ENCODE measurements around the gene UBE2G1. TPM values are rescaled to one million over a fixed set of nuclear protein-coding genes. Genes with fewer than 3 reads are reported as not detected.

The UBE2G1 gene
- total and polyA plus RNA-seq, 2 of the 13 experiments (the other 11 are each of a cell fraction or from before 2014, with no cell fraction given), result 27.9 to 42.6 TPM

DNA sequence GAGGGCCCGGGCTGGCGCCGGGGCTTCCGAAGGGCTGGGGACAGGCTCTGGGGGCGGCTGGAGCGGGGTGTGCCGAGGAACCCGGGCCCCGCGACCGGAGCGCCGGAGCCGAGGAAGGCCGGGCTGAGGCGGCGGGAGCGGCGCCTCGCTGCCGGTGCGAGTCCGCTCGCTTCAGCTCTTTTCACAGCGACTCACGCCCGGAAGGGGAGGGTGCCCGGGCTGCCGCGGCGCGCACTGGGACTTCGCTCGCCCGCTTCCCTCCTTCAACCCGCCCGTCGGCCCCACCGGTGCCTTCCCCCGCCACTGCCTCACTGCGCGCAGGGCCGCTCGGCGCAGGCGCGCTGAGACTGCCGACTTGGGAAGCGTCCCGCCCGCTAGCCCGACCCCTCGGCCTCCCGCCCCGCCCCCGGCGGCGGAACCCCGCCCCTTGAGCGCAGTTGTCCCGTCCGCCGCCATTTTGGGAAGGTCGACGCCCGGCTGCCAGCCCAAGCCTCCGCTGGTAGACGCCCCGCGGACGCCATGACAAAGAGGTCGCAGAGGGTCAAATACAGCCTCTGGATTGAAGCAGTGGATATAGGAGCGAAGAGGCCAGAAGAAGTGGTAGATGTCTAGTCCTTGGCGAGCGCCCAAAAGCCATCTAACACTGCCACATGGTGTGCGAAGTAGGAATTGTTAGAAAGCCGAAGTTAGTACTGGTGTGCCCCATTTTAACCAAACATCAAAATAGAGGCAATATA is at the start of gene UBE2G1 (continued):
- TF ChIP-seq ZMAT3 (CRISPR knock-in tag; conservative IDR thresholded peaks at IDR 0.05), result 0 out of 2 replicates have a peak, but pooled peaks have one; percentile 41
- TF ChIP-seq ZNF790 (CRISPR knock-in tag; IDR thresholded peaks at IDR 0.05; ENCODE audit: borderline replicate concordance), result no peak
- no peak for TF ChIP-seq ZNF562 (CRISPR knock-in tag; IDR thresholded peaks at IDR 0.05; ENCODE audit: borderline replicate concordance)
- TF ChIP-seq, protein P1, sequence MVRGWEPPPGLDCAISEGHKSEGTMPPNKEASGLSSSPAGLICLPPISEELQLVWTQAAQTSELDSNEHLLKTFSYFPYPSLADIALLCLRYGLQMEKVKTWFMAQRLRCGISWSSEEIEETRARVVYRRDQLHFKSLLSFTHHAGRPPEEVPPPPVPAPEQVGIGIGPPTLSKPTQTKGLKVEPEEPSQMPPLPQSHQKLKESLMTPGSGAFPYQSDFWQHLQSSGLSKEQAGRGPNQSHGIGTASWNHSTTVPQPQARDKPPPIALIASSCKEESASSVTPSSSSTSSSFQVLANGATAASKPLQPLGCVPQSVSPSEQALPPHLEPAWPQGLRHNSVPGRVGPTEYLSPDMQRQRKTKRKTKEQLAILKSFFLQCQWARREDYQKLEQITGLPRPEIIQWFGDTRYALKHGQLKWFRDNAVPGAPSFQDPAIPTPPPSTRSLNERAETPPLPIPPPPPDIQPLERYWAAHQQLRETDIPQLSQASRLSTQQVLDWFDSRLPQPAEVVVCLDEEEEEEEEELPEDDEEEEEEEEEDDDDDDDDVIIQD (CRISPR knock-in tag; IDR thresholded peaks at IDR 0.05; ENCODE audit: low read depth), result peak; percentile 40; the same call in 1 of the 2 replicates
- TF ChIP-seq SOX5 (CRISPR knock-in tag; IDR thresholded peaks at IDR 0.05; ENCODE audit: borderline replicate concordance), result peak; percentile 41; the same call in 1 of the 2 replicates
- TF ChIP-seq ZNF441 (CRISPR knock-in tag; IDR thresholded peaks at IDR 0.05; ENCODE audit: borderline replicate concordance), result 0 out of 2 replicates have a peak, but pooled peaks have one; percentile 15
- TF ChIP-seq, protein P2, sequence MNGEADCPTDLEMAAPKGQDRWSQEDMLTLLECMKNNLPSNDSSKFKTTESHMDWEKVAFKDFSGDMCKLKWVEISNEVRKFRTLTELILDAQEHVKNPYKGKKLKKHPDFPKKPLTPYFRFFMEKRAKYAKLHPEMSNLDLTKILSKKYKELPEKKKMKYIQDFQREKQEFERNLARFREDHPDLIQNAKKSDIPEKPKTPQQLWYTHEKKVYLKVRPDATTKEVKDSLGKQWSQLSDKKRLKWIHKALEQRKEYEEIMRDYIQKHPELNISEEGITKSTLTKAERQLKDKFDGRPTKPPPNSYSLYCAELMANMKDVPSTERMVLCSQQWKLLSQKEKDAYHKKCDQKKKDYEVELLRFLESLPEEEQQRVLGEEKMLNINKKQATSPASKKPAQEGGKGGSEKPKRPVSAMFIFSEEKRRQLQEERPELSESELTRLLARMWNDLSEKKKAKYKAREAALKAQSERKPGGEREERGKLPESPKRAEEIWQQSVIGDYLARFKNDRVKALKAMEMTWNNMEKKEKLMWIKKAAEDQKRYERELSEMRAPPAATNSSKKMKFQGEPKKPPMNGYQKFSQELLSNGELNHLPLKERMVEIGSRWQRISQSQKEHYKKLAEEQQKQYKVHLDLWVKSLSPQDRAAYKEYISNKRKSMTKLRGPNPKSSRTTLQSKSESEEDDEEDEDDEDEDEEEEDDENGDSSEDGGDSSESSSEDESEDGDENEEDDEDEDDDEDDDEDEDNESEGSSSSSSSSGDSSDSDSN (CRISPR knock-in tag; IDR thresholded peaks at IDR 0.05), result peak; percentile 96
- peak; percentile 45; the same call in 1 of the 2 replicates for TF ChIP-seq ZNF709 (CRISPR knock-in tag; IDR thresholded peaks at IDR 0.05)
- TF ChIP-seq NR2C2 (CRISPR knock-in tag; IDR thresholded peaks at IDR 0.05; ENCODE audit: borderline replicate concordance), result peak; percentile 80
- 0 out of 2 replicates have a peak, but pooled peaks have one; percentile 33 for TF ChIP-seq ZNF776 (CRISPR knock-in tag; IDR thresholded peaks at IDR 0.05)
- TF ChIP-seq, protein P3, sequence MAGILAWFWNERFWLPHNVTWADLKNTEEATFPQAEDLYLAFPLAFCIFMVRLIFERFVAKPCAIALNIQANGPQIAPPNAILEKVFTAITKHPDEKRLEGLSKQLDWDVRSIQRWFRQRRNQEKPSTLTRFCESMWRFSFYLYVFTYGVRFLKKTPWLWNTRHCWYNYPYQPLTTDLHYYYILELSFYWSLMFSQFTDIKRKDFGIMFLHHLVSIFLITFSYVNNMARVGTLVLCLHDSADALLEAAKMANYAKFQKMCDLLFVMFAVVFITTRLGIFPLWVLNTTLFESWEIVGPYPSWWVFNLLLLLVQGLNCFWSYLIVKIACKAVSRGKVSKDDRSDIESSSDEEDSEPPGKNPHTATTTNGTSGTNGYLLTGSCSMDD (CRISPR knock-in tag; IDR thresholded peaks at IDR 0.05), result no peak
- peak; percentile 48; the same call in 1 of the 2 replicates for TF ChIP-seq MED1 (CRISPR knock-in tag; IDR thresholded peaks at IDR 0.05)
- TF ChIP-seq MTF2 (CRISPR knock-in tag; IDR thresholded peaks at IDR 0.05; ENCODE audit: borderline replicate concordance), result peak; percentile 68; the same call in 1 of the 2 replicates
- peak; percentile 21; the same call in 1 of the 2 replicates for TF ChIP-seq ISL2 (CRISPR knock-in tag; IDR thresholded peaks at IDR 0.05)
- no peak for TF ChIP-seq TP53 (CRISPR knock-in tag; conservative IDR thresholded peaks at IDR 0.05)
- TF ChIP-seq ARNT2 (CRISPR knock-in tag; IDR thresholded peaks at IDR 0.05; ENCODE audit: low read depth), result peak; percentile 87
- TF ChIP-seq NRL (CRISPR knock-in tag; IDR thresholded peaks at IDR 0.05; ENCODE audit: borderline replicate concordance), result 0 out of 2 replicates have a peak, but pooled peaks have one; percentile 48
- 0 out of 2 replicates have a peak, but pooled peaks have one; percentile 4 for TF ChIP-seq NR1H2 (CRISPR knock-in tag; IDR thresholded peaks at IDR 0.05; ENCODE audit: borderline replicate concordance, low read depth)
- no peak for TF ChIP-seq ZNF333 (CRISPR knock-in tag; IDR thresholded peaks at IDR 0.05; ENCODE audit: borderline replicate concordance)
- no peak for TF ChIP-seq MLLT10 (CRISPR knock-in tag; IDR thresholded peaks at IDR 0.05)
- no peak for TF ChIP-seq SRF (IDR thresholded peaks at IDR 0.05; ENCODE audit: low read depth, low read length)
- TF ChIP-seq TBX3 (IDR thresholded peaks at IDR 0.05; ENCODE audit: borderline replicate concordance), result no peak
- peak; percentile 40; the same call in 1 of the 2 replicates for TF ChIP-seq MXD4 (CRISPR knock-in tag; IDR thresholded peaks at IDR 0.05)
- TF ChIP-seq SIX4 (CRISPR knock-in tag; IDR thresholded peaks at IDR 0.05), result no peak
- peak; percentile 70 for TF ChIP-seq PHF8 (CRISPR knock-in tag; IDR thresholded peaks at IDR 0.05)
- no peak for TF ChIP-seq AHR (CRISPR knock-in tag; IDR thresholded peaks at IDR 0.05)

All from HepG2 (cell line).